T-cell (primary cell): ENCODE data around the gene ZNF576. TPM values are rescaled to one million over a fixed set of nuclear protein-coding genes. Genes with fewer than 3 reads are reported as not detected.

Source experiments
- ATAC-seq, 4 experiments: fragments of 200-7000 bp in 3 of 4; fragments of 150-1000 bp in 1 of 4; cut with Tn5 transposase; replicated peaks in 1 of 4; 1 replicate in 3 of 4; 2 replicates in 1 of 4; pipeline ENCODE4 v1.10.0; 2021; ENCODE audit warnings: moderate library complexity in 3 of 4, mild to moderate bottlenecking in 2 of 4, moderate number of reproducible peaks in 1 of 4
- CTCF ChIA-PET, 2 donors: fragments of 300-600 bp; sonication (Branson Sonifier 250); formaldehyde crosslinking; loops; one replicate each; lab custom pipeline; 2022; ENCODE audit warnings: antibody characterized with exemption in 2 of 2; lab: Charles Lee
- POLR2A ChIA-PET, 2 donors: fragments of 300-600 bp; sonication (Branson Sonifier 250); formaldehyde crosslinking; loops; one replicate each; lab custom pipeline; 2022; ENCODE audit warnings: antibody characterized with exemption in 2 of 2; lab: Charles Lee
- DNase-seq, 35 experiments: peaks; one replicate each; pipeline versions ENCODE4 v3.0.0 to v3.0.0-alpha.2; 2013 to 2023
- H3K27ac ChIP-seq: one replicate; pipeline ENCODE4 v1.5.1; 2013; ENCODE audit warnings: low read length
- H3K27me3 ChIP-seq, 2 experiments: replicated peaks in 1 of 2; 1 replicate in 1 of 2; 2 replicates in 1 of 2; pipeline versions ENCODE4 v1.6.1 to v1.7.0; 2013; ENCODE audit warnings: low read length in 1 of 2, mixed read lengths in 1 of 2; ENCODE audit not compliant: control insufficient read depth in 2 of 2, insufficient read depth in 2 of 2; ENCODE audit errors: extremely low read depth in 1 of 2
- H3K36me3 ChIP-seq, 2 donors: 1 replicate in 1 of 2; 2 replicates in 1 of 2; pipeline versions ENCODE4 v1.6.1 to v1.7.0; 2013; ENCODE audit warnings: low read length in 1 of 2; ENCODE audit not compliant: control insufficient read depth in 2 of 2, insufficient read depth in 1 of 2; ENCODE audit errors: extremely low read depth in 1 of 2
- H3K4me1 ChIP-seq, 2 experiments: 1 replicate in 1 of 2; 2 replicates in 1 of 2; pipeline versions ENCODE4 v1.6.1 to v1.7.0; 2013; ENCODE audit warnings: low read length in 2 of 2, mixed read lengths in 1 of 2; ENCODE audit not compliant: insufficient read depth in 2 of 2, control insufficient read depth in 1 of 2; ENCODE audit errors: extremely low read depth in 1 of 2
- H3K4me3 ChIP-seq, 2 donors: 1 replicate in 1 of 2; 2 replicates in 1 of 2; pipeline versions ENCODE4 v1.5.1 to v1.7.0; 2013; ENCODE audit warnings: mild to moderate bottlenecking in 2 of 2, low read length in 1 of 2, moderate library complexity in 1 of 2; ENCODE audit not compliant: control insufficient read depth in 1 of 2; ENCODE audit errors: extremely low read depth in 1 of 2
- H3K9me3 ChIP-seq: 2 replicates; pipeline ENCODE4 v1.7.0; 2013
- H3K27ac Mint-ChIP-seq, 2 donors: one replicate each; pipeline ENCODE4 v1.8.0; 2020 to 2021; ENCODE audit warnings: mild to moderate bottlenecking in 2 of 2, mixed read lengths in 2 of 2
- H3K27me3 Mint-ChIP-seq, 2 donors: one replicate each; pipeline ENCODE4 v1.8.0; 2021 to 2022; ENCODE audit warnings: mixed read lengths in 2 of 2
- H3K36me3 Mint-ChIP-seq: one replicate; pipeline ENCODE4 v1.8.0; 2021; ENCODE audit warnings: mixed read lengths
- H3K4me1 Mint-ChIP-seq, 3 donors: one replicate each; pipeline ENCODE4 v1.8.0; 2020 to 2022; ENCODE audit warnings: mixed read lengths in 3 of 3, mild to moderate bottlenecking in 1 of 3
- H3K4me3 Mint-ChIP-seq, 3 donors: one replicate each; pipeline ENCODE4 v1.8.0; 2020 to 2022; ENCODE audit warnings: mild to moderate bottlenecking in 3 of 3, mixed read lengths in 3 of 3, moderate library complexity in 3 of 3
- H3K9me3 Mint-ChIP-seq, 3 donors: one replicate each; pipeline ENCODE4 v1.8.0; 2020 to 2022; ENCODE audit warnings: mixed read lengths in 3 of 3
- WGBS: methylation state at CpG from one replicate; pipeline ENCODE4 v1.1.5; 2013; ENCODE audit warnings: missing lambda C conversion rate; ENCODE audit not compliant: insufficient coverage; 5-methylcytosine and 5-hydroxymethylcytosine counted together
- total RNA-seq, 35 experiments: library from RNA in 6 of 35; stranded (reverse) in 6 of 35; fragments of 120-200 nt in 1 of 35; gene quantifications; one replicate each; pipeline versions ENCODE4 v1.2.1 to v1.2.4 and lab custom pipeline; 2013 to 2026

ZNF576 gene
- total RNA-seq, 5 donors from 2014 or later (not counting 1 experiment from before 2014, with no cell fraction given) = 5.4 to 19.6 (median 16.9) TPM

DNA sequence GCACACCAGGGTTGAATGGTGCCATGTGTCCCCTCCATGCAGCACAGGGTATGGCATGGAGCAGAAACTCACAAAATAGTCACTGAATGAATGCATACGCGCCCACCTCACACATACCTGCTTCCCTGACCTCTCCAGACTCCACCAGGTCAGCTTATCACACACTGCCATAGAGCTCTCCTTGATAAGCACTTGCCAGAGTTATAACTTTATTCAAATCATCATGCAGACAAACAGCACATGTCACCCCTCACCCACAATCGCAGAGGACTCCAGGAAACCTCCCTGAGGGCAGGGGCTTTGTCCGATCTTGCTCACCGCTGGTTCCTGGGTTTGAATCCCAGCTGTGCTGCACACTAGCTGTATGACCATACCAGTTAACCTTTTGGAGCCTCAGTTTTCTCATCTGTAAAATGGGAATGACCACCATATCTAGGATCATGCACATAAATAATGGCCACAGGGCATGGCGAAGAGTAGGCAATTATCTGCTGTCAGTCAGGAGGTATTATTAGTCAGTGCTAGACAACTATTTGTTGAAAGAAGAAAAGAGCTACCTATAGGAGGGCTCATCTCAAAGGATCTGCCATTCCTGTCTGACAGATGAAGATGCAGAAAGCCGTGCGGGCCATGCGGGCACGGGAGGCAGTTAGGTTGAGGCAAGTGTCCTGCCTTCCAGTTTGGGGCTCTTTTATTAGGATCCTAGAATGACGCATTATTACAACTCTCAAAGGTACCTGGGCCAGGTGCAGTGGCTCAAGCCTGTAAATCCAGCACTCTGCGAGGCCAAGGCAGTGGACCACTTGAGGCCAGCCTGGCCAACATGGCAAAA lies 35.0 kb upstream of the ZNF576 start:
- Histone ChIP-seq H3K9me3 (no peaks in the 10 kb centered on the region), H3K27ac (peak overlapping the region; percentile 93), H3K27me3 (no peaks in the 10 kb centered on the region), H3K4me3 (no peak overlapping the region), H3K4me1 (peaks cover 20 to 54% of the 10 kb centered on the region in 2 experiments), H3K36me3 (peaks cover under 1 to 18% of the 10 kb centered on the region in 2 donors)
- 100% methylated on average over 11 of the region's 12 CpGs for WGBS
- CTCF ChIA-PET = no interaction called here
- DNase-seq (no peak), ATAC-seq (no peak)
- POLR2A ChIA-PET = interaction anchor here in 1 of 2 donors (0.6 kb wide), 1 partner anchor 11 kb away, joined by 3 read pairs; no protein-coding TSS in a partner anchor
- H3K36me3 Mint-ChIP-seq = peaks cover 28% of the 10 kb centered on the region
- peak overlapping the region; percentile 96 to 98 for H3K27ac Mint-ChIP-seq
- no peaks in the 10 kb centered on the region for H3K27me3 Mint-ChIP-seq
- peaks cover 56 to 59% (median 58%) of the 10 kb centered on the region in 3 donors for H3K4me1 Mint-ChIP-seq
- peak overlapping the region in 1 of 3 donors; percentile 84 for H3K4me3 Mint-ChIP-seq
- H3K9me3 Mint-ChIP-seq = no peaks in the 10 kb centered on the region

DNA sequence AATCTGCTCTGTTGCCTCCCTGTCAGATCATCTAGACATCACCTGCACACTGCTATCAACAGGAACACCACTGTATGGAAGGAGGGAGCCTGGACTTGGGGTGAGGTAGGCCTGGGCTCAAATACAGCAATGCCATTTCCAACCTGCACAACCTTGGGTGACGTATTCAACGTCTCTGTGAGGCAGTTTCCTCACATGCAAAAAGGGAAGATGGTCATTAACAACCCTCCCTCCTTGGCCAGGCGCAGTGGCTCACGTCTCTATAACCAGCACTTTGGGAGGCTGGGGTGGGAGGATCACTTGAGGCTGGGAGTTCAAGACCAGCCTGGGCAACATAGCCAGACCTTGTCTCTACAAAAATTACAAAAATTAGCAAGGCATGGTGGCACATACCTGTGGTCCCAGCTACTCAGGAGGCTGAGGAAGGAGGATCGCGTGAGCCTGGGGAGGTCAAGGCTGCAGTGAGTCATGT lies 34.1 kb upstream of the ZNF576 start:
- H3K27me3 Mint-ChIP-seq = no peaks in the 10 kb centered on the region
- CTCF ChIA-PET = no interaction called here
- Histone ChIP-seq H3K36me3 (peaks cover 0 to 18% of the 10 kb centered on the region in 2 donors), H3K4me3 (peak overlapping the region; percentile 22 to 29), H3K27me3 (no peaks in the 10 kb centered on the region), H3K4me1 (peaks cover 20 to 54% of the 10 kb centered on the region in 2 experiments), H3K27ac (peak overlapping the region; percentile 93), H3K9me3 (no peaks in the 10 kb centered on the region)
- no CpG with 5 or more reads among the region's 6 CpGs for WGBS
- peak overlapping the region; percentile 58 to 84 (median 62) for H3K4me3 Mint-ChIP-seq
- H3K27ac Mint-ChIP-seq = peak overlapping the region; percentile 96 to 98
- H3K4me1 Mint-ChIP-seq = peaks cover 58 to 64% (median 59%) of the 10 kb centered on the region in 3 donors
- DNase-seq (peak in 2 of 35 experiments; percentile 21 to 38), ATAC-seq (peak in 1 of 4 experiments; percentile 4)
- no peaks in the 10 kb centered on the region for H3K9me3 Mint-ChIP-seq
- POLR2A ChIA-PET = no interaction called here
- peaks cover 31% of the 10 kb centered on the region for H3K36me3 Mint-ChIP-seq

DNA sequence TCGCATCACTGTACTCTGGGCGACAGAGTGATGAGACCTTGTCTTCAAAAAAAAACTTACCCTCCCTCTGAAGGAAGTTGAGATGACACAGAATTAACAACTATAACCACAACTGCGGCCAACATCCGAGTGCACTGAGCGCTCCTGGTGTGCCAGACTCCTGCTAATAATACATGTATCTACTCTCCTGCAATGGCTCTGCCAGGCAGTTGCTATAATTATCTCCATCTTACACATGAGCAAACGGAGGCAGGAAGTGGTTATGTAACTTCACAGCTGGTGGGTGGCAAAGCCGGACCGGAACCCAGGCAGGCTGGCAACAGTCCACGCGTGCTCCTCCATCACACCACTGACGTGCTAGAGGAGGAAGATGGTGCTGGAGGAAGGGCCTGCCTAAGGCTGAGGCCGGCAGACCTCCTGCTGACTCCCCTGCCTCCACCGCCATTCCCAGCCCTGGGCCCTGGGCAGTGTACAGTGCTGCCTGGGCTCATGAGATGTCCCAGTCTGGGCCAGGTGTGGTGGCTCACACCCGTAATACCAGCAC lies 33.6 kb upstream of the ZNF576 start:
- no peaks in the 10 kb centered on the region for H3K9me3 ChIP-seq
- no peaks in the 10 kb centered on the region for H3K27me3 Mint-ChIP-seq
- H3K36me3 ChIP-seq = peaks cover 0 to 16% of the 10 kb centered on the region in 2 donors
- peaks cover 58 to 64% (median 58%) of the 10 kb centered on the region in 3 donors for H3K4me1 Mint-ChIP-seq
- DNase-seq (peak; percentile 61 to 90 (median 78)), ATAC-seq (peak; percentile 86 to 91 (median 88))
- H3K4me1 ChIP-seq = peaks cover 20 to 54% of the 10 kb centered on the region in 2 experiments
- H3K9me3 Mint-ChIP-seq = no peaks in the 10 kb centered on the region
- H3K4me3 Mint-ChIP-seq = peak overlapping the region; percentile 58 to 84 (median 62)
- H3K36me3 Mint-ChIP-seq = peaks cover 30% of the 10 kb centered on the region
- H3K27ac Mint-ChIP-seq = peak overlapping the region; percentile 96 to 98
- WGBS = 10% methylated on average over 4 of the region's 14 CpGs
- no peaks in the 10 kb centered on the region for H3K27me3 ChIP-seq
- peak overlapping the region; percentile 22 to 29 for H3K4me3 ChIP-seq
- H3K27ac ChIP-seq = peak overlapping the region; percentile 93
- CTCF ChIA-PET = interaction anchor here in 1 of 2 donors (0.6 kb wide), 1 partner anchor 32 kb away, joined by 3 read pairs; no protein-coding TSS in a partner anchor
- POLR2A ChIA-PET = interaction anchor here in 1 of 2 donors (0.6 kb wide), 1 partner anchor 258 kb away, joined by 3 read pairs; no protein-coding TSS in a partner anchor

DNA sequence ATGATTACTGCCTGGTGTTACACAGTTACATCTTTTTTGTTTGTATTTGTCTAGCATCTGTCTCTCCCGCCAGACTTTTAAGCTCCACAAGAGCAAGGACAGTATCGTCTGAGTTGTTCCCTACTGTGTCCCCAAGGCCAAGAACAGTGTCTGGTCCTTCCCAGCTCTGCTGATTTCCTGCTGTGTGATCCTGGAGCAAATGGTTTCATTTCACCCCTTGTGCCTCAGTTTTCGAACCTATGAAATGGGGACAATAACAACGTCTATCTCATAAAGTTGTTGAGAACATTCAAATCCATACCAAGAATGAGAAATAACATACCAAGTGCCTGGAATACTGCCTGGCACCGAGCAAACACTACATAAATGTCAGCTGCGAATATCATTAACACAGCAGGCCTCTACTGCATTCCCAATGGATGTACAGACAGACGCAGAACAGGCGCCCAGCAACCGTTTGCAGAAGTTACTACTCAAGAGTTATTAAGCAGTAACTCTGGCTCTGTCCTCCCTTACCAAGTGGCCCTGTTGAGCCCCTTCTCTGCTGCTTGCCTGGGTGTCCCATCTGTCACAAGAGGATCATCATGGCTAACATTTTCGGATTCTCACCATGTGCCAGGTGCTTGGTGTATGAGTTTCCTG lies 32.5 kb upstream of the ZNF576 start:
- peak overlapping the region; percentile 93 for H3K27ac ChIP-seq
- DNase-seq (no peak), ATAC-seq (no peak)
- Mint-ChIP-seq H3K27me3 (no peaks in the 10 kb centered on the region), H3K9me3 (no peaks in the 10 kb centered on the region), H3K36me3 (peaks cover 28% of the 10 kb centered on the region), H3K4me1 (peaks cover 57 to 64% (median 58%) of the 10 kb centered on the region in 3 donors), H3K4me3 (peak overlapping the region in 1 of 3 donors; percentile 84), H3K27ac (peak overlapping the region; percentile 96 to 98)
- peaks cover 20 to 54% of the 10 kb centered on the region in 2 experiments for H3K4me1 ChIP-seq
- no peaks in the 10 kb centered on the region for H3K27me3 ChIP-seq
- 89% methylated on average over 9 of the region's 10 CpGs for WGBS
- POLR2A ChIA-PET = interaction anchor here in 1 of 2 donors (0.7 kb wide), 1 partner anchor 10 kb away, joined by 3 read pairs; no protein-coding TSS in a partner anchor
- no peaks in the 10 kb centered on the region for H3K9me3 ChIP-seq
- H3K4me3 ChIP-seq = no peak overlapping the region
- peaks cover 0 to 11% of the 10 kb centered on the region in 2 donors for H3K36me3 ChIP-seq
- CTCF ChIA-PET = interaction anchor here in 1 of 2 donors (0.9 kb wide), 1 partner anchor 10 kb away, joined by 3 read pairs; no protein-coding TSS in a partner anchor

DNA sequence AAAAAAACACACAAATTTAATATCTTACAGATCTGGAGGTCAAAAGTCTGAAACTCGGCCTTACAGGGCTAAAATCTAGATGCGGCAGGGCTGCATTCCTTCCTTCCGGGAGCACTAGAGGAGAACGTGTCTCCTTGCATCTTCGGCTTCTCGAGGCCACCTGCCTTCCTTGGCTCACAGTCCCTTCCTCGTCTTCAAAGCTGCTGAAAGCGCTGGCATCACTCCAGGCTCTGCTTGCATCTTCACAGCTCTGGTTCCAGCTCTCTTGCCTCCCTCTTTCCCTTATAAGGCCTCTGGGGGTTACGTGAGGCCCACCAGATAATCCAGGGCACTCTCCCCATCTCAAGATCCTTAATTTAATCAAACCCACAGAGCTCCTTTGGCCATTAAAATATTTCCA lies 31.6 kb upstream of the ZNF576 start:
- Mint-ChIP-seq H3K36me3 (peaks cover 25% of the 10 kb centered on the region), H3K9me3 (no peaks in the 10 kb centered on the region), H3K27me3 (no peaks in the 10 kb centered on the region), H3K4me1 (peaks cover 58 to 67% (median 58%) of the 10 kb centered on the region in 3 donors), H3K27ac (peak overlapping the region; percentile 78 to 96), H3K4me3 (peak overlapping the region in 1 of 3 donors; percentile 84)
- 68% methylated on average over 9 of the region's 9 CpGs for WGBS
- Histone ChIP-seq H3K27ac (no peak overlapping the region), H3K9me3 (no peaks in the 10 kb centered on the region), H3K4me1 (peaks cover 20 to 54% of the 10 kb centered on the region in 2 experiments), H3K27me3 (no peaks in the 10 kb centered on the region), H3K36me3 (peaks cover 0 to 7% of the 10 kb centered on the region in 2 donors), H3K4me3 (no peak overlapping the region)
- ATAC-seq (no peak), DNase-seq (no peak)
- ChIA-PET CTCF (interaction anchor here (0.6 to 0.9 kb wide), 4 partner anchors 9 to 94 kb away, joined by 3 read pairs; no protein-coding TSS in a partner anchor), POLR2A (interaction anchor here in 1 of 2 donors (0.7 kb wide), 1 partner anchor 9 kb away, joined by 3 read pairs; no protein-coding TSS in a partner anchor)
